Measurements from ENCODE around the gene ATF7. TPM values are rescaled to one million over a fixed set of nuclear protein-coding genes. Genes with fewer than 3 reads are reported as not detected.
"Not testable (repeated sequence)": the region's sequence is repeated elsewhere in the genome, so short reads cannot be mapped to it uniquely, and the experiment has no call there.

Gene ATF7
- total RNA-seq, result 10 to 100 TPM; 58.1 to 61.2 TPM
- long read RNA-seq, donor 1, partial matches to known transcripts, result 0 of 10 reads
- long read RNA-seq, donor 1, other reads (novel, unspliced or antisense), result 7 of 10 reads
- long read RNA-seq, donor 2, full-length matches to known transcripts, result 5 of 14 reads
- long read RNA-seq, donor 2, partial matches to known transcripts, result 1 of 14 reads
- long read RNA-seq, donor 2, other reads (novel, unspliced or antisense), result 8 of 14 reads

DNA sequence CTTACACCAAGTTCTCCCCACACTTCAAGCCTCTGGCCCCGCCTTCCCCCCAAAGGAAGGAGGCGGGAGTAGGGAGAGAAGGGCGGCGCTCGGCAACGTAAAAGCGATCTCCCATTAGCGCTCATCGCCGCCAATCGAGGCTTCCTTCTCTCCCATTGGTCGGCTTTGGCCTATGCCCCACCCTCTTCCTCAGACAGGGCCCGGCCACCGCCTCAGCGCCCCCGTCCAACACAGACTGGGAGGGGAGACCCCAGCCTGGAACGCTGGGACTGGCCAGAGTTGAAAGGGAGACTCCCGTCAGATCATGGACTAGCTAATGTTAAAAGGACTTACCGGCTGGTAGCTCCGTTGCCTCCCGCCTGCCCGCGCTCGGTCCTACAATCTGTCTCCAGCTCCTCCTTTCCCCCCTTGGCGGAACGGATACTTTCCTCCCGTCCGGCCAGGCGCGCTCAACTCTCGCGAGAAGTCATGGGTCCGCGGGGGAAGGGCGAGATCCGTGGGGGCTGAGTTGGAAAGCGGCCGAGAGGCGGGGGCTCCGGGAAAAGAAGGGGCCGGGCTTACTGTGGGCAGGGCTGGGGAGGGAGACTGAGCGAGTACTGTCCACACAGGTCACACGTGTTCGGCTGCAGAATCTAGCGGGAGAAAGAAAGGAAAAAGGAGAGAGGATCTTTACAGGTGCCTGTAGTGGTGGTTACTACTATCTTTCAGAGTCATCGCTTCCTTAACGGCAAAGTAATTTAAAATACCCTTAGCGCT lies at the start of gene ATF7:
Gene ATF7 (minus strand): TSS at position 437 of the 756 bp plus-strand sequence. CDS start 25,382 bp downstream, outside the sequence.
- intact Hi-C loops (cut with DNase I), result no loop called here
- peak; percentile 100 for DNase-seq (ENCODE audit: low spot score)

DNA sequence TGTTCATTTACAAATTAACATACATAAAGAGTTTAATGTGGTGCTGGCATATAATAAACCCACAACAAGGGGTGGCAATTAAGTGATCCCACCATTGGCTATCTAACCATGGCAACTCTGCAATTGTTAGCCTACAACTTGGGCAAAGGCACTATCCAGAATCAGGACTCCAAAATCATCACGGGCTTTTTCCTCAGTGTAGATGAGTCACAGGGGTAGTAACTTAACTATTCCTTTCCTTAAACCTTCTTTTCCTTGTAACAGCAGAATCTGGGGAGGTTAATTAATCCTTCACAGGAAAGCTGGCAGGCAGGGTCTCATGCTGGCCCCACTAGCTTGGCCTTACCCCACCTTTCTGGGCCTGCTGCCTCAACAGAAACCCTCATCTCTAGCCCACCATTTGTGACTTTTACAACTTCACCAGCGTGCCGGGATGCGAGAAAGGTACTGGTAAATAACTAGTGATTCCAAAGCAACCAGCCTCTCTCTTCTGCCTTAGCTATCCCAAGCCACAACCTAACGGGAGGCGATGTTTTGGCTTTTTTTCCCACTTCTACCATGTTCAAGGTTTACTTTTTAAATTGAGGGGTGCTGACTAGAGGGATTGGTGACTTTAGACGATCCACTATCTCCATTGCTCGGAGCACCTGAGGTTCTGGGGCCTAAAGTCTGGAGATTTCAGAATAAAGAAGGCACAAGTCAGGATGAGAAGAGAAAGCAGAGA lies 49.0 kb upstream of the ATF7 start:
- intact Hi-C loops (cut with DNase I), result loop anchor here (5.0 kb wide), 3 partner anchors 58 to 133 kb away; no protein-coding TSS in a partner anchor
- DNase-seq (ENCODE audit: low spot score), result no peak

DNA sequence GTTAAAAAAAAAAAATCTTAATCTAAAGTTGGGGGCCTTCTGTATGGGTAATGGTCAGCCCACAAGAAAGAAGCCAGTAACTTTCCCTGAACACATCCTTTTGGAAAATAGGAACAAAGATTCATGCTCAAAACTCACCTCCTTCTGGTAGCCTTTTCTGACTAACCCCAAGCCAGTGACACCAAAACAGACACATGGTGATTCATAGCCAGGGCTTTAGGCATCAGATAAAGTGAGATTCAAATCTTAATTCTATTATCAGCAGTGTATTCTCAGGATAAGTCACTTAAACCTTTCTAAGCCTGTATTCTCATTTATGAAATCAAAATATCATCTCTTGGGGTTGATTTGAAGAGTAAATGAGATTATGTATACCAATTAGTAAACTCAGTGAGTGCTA lies 44.8 kb upstream of the ATF7 start:
- intact Hi-C loops (cut with DNase I), result loop anchor here in 1 of 2 donors (5.0 kb wide), 2 partner anchors 54 to 124 kb away; no protein-coding TSS in a partner anchor
- no peak for DNase-seq (ENCODE audit: low spot score)

DNA sequence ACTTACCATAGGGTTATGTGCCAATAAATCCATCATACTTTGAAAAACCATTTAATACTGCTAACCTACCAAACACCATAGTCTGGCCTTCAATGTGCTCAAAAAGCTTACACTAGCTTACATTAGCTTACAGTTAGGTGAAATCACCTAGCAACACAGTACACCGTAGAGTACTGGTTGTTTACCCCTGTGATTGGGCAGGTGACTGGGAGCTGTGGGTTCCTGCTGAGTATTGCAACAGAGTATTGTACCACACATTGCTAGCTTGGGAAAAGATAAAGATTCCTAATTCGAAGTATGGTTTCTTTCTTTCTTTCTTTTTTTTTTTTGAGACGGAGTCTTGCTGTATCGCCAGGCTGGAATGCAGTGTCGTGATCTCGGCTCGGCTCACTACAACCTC lies 44.1 kb upstream of the ATF7 start:
- intact Hi-C loops (cut with DNase I), result loop anchor here in 1 of 2 donors (5.0 kb wide), 2 partner anchors 53 to 123 kb away; no protein-coding TSS in a partner anchor

DNA sequence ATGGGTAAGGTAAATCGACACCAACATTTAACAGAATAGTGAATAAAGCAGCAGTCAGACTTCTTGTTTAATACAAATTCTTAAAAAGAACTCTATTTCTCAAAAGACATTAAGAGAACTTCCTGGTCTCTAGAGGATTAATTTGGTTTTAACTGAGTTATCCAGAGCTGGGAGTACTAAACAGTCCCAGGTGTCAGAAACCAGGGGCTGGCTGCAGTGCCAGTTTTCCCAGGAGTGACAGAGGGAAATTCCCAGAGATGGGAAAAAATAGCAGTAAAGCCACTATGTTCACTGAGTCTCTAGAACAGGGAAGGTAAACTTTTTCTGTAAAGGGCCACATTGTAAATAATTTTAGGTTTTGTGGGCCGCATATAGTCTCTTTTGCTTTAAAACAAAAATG lies 40.9 kb upstream of the ATF7 start:
- intact Hi-C loops (cut with DNase I), result loop anchor here in 1 of 2 donors (5.0 kb wide), 1 partner anchor 45 kb away; no protein-coding TSS in a partner anchor
- no peak for DNase-seq (ENCODE audit: low spot score)

More for the DNA sequence above, 44.1 kb upstream of the ATF7 start:
- no peak for DNase-seq (ENCODE audit: low spot score)

DNA sequence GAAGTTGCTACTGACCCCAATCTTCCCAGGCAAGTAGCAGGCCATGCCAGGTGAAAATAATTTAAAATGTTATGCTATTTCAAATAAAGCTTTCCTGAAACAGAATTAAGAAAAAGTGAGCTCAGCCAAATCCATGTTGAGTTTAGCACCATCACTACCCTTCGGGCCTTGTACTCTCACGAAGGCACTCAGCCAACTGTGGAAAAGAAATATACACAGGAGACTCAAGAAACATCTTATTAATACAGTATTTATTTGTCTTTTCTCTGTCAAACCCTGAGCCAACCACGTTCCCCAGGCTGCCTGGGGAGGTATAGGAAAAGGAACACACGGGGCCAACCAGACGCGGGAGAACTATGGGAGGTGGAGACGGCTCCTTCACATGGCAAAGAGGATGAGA lies 38.8 kb upstream of the ATF7 start:
- no peak for DNase-seq (ENCODE audit: low spot score)
- intact Hi-C loops (cut with DNase I), result loop anchor here in 1 of 2 donors (5.0 kb wide), 1 partner anchor 43 kb away; no protein-coding TSS in a partner anchor

DNA sequence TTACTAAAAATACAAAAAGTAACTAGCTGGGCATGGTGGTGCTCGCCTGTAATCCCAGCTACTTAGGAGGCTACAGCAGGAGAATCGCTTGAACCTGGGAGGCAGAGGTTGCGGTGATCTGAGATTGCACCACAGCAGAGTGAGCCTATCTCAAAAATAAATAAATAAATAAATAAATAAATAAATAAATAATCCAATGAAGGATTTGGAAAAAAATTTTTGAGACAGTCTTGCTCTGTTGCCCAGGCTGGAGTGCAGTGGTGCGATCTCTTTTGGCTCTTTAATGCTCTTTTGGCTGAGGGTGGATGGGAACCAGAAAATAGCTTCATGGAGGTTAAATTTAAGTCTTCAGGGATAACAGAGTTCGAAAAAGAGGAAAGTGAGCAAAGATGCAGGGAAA lies 38.0 kb upstream of the ATF7 start:
- intact Hi-C loops (cut with DNase I), result no loop called here
- DNase-seq (ENCODE audit: low spot score), result no peak

DNA sequence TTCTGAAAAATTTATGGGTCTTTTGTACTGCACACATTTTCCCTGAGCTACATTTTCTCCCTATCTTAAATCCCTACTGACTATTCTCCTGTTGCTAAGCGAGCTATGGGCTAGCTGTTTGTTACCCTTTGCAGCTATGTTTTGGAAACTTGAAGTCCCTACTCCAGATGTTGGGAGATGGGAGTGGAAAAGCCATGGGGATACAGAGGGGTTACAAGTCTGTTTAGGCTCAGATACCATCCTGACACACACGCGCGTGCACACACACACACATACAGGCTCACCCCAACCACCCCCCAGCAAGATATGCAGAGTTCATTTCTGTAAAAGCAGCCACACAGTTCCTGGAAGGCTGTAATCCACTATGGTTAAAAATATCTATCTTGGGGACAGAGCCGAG lies 33.9 kb upstream of the ATF7 start:
- intact Hi-C loops (cut with DNase I), result no loop called here

DNA sequence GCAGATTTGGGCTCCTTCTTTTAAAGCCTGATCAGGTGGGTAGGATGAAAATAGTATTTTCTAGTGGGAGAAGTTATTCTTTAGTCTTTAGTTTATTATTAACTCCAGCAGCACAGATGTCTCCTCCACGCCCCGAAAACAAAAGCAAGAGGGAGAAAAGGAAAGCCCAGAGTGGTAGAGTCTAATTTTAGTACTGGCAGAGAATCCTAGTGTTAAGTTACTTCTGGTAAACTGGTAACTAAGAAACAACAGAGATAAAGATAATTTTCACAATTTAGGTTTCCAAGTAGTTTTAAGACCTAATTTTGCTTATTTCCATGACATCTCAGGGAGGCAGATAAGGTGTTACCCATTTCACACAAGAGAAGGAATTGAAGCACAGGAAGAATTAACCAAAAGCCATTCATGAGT lies 33.4 kb upstream of the ATF7 start:
- DNase-seq (ENCODE audit: low spot score), result no peak
- intact Hi-C loops (cut with DNase I), result no loop called here

More for the DNA sequence above, 33.9 kb upstream of the ATF7 start:
- no peak for DNase-seq (ENCODE audit: low spot score)

DNA sequence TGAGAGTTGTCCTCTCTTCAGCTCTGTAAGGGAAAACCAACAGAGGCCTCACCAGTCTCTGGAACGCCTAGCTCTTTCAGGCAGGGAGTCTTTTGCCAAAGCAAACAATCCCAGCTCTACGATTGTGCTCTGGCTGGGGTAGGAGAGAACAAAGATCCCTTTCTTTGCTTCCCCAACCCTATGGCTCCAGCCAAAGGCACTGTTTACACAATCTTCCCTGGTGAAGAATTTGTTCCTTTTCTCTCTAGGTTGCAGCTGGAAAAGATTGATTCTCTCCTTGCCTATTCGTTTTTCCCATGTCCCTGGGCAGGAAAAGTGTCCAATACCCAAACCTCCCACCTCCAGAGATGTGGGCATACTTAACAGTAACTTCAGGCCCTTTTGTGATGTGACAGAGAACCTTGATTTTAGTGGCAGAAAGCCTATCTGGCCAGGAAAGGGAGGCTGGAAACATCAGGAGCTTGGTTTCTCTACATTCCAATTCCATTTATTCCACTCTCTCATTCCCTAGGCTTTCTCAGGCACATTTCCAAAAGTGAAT lies 32.9 kb upstream of the ATF7 start:
- DNase-seq (ENCODE audit: low spot score), result no peak
- intact Hi-C loops (cut with DNase I), result no loop called here

DNA sequence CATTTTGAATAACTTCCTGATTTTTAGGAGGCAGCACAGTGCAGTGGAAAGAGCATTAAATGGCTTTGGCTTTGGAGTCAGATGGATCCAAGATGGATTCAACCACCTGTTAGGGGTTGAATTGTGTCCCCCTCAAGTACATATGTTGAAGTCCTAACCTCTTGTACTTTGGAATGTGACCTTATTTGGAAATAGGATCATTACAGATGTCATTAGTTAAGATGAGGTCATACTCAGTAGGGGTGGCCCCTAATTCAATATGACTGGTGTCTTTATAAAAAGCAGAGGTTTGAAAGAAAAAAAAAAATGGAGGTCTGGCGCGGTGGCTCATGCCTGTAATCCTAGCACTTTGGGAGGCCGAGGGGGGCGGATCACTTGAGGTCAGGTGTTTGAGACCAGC lies 30.9 kb upstream of the ATF7 start:
- intact Hi-C loops (cut with DNase I), result no loop called here
- DNase-seq (ENCODE audit: low spot score), result no peak

DNA sequence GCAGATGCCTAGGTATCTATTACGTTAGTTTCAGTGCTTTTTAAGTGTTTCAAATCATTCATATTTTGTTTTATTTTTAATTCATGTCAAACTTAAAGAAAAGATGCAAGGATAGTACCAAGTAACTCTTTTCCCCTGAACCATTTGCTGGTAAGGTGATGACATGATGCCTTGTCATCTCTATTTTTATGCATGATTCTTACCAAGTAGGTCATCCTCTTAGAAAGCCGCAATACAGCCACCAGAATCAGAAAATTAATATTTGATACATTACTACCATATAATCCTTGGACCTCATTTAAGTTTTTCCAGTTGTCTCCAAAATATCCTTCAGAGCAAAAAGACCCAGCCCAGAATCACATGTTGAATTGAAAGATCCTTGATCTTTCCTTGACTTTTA lies 27.4 kb upstream of the ATF7 start:
- intact Hi-C loops (cut with DNase I), result no loop called here

DNA sequence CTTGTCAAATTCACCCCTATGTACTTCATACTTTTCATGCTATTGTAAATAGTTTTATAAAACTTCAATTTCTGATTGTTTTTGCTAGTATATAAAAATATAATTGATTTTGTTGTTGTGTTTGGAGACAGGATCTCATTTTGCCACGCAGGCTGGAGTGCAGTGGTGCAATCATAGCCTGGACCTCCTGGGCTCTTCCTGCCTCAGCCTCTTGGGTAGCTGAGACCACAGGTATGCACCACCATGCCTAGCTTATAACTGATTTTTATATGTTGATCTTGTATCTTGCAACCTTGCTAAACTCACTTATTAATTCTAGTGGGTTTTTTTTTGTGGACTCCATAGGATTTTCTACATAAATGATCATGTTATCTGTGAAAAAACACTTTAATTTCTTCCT lies 26.2 kb upstream of the ATF7 start:
- no peak for DNase-seq (ENCODE audit: low spot score)
- intact Hi-C loops (cut with DNase I), result no loop called here

More for the DNA sequence above, 27.4 kb upstream of the ATF7 start:
- DNase-seq (ENCODE audit: low spot score), result no peak

DNA sequence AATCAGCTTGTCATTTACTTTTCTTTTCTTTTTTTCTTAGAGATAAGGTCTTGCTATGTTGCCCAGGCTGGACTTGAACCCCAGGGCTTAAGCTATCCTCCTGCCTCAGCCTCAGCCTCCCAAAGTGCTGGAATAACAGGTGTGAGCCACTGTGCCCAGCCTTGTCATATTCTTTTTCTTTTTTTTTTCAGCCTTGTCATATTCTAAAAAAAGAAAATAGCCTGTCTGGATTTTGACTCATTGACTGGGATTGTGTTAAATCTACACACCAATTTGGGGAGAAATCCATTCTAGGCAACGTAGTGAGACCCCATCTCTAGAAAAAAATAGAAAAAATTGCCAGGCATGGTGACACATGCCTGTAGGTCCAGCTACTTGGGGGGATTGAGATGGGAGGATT lies 25.6 kb upstream of the ATF7 start:
- intact Hi-C loops (cut with DNase I), result no loop called here
- no peak for DNase-seq (ENCODE audit: low spot score)

DNA sequence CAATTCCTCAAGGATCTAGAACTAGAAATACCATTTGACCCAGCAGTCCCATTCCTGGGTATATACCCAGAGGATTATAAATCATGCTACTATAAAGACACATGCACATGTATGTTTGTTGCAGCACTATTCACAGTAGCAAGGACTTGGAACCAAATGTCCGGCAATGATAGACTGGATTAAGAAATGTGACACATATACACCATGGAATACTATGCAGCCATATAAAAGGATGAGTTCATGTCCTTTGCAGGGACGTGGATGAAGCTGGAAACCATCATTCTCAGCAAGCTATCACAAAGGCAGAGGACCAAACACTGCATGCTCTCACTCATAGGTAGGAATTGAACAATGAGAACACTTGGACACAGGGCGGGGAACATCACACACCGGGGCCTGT lies 20.1 kb upstream of the ATF7 start:
- intact Hi-C loops (cut with DNase I), result not testable (repeated sequence)

DNA sequence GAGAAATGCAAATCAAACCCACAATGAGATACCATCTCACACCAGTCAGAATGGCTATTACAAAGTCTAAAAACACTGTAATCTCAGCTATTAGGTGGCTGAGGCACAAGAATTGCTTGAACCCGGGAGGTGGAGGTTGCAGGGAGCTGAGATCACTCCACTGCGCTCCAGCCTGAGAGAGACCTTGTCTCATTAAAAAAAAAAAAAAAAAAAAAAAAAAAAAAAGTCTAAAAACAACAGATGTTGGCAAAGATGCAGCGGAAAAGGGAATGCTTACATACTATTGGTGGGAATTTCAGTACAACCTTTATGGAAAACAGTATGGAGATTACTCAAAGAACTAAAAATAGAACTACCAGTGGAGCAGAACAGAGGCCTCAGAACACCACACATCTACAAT lies 19.0 kb upstream of the ATF7 start:
- DNase-seq (ENCODE audit: low spot score), result no peak
- intact Hi-C loops (cut with DNase I), result no loop called here

More for the DNA sequence above, 20.1 kb upstream of the ATF7 start:
- not testable (repeated sequence) for DNase-seq (ENCODE audit: low spot score)

DNA sequence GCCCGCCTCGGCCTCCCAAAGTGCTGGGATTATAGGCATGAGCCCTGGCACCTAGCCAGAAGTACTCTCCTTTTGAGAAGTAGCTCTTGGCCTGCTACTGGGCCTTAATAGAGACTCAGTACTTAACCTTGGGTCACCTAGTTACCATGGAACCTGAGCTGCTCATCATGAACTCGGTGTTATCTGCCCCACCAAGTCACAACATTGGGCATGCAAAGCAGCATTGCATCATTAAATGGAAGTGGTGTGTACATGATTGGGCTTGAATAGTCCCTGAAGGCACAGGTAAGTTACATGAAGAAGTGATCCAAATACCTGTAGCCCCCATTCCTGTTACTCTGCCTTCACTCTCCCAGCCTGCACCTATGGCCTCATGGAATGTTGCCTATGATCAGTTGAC lies 18.0 kb upstream of the ATF7 start:
- intact Hi-C loops (cut with DNase I), result no loop called here
- DNase-seq (ENCODE audit: low spot score), result no peak

DNA sequence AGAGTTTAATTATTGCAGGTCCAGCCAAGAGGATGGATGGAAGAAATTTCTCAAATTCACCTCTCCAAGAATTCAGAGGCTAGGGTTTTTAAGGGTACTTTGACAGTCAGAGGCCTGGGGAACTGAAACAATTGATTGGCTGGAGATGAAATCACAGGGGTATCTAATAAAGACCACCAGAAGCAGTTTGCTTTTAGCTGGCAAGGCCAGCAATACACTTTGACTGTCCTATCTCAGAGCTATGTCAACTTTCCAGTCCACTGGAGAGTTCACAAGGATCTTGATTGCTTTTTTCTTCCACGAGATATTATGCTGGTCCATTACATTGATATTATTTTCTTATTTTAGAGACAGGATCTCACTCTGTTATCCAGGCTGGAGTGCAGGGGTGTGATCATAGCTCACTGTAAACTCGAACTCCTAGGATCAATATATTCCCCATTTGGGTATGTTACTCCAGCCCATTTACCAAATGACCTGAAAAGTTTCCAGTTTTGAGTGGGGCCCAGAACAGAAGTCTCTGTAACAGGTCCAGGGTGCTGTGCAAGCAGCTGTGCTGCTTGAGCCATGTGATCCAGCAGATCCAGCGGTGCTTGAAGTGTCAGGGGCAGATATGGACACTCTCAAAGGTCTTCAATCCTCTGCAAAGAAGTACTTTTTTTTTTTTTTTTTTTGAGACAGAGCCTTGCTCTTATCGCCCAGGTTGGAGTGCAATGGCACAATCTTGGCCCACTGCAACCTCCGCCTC lies 17.2 kb upstream of the ATF7 start:
- DNase-seq (ENCODE audit: low spot score), result no peak
- intact Hi-C loops (cut with DNase I), result no loop called here

DNA sequence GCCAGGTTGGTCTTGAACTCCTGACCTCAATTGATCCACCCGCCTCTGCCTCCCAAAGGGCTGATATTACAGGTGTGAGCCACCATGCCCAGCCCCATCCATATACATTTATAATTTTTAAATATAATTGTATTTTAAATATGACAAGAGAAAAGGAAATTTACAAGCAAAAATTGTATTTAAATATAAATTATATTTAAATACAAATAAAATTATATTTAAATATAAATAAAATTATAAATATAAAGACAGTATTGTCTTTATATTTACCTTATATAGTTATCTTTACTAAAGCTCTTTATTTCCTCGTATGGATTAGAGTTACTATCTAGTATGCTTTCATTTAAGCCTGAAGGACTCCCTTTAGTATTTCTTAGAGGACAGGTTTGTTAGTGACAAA lies 11.9 kb upstream of the ATF7 start:
- intact Hi-C loops (cut with DNase I), result loop anchor here in 1 of 2 donors (5.0 kb wide), 1 partner anchor 689 kb away; the partner anchor contains the start of gene COPZ1
- no peak for DNase-seq (ENCODE audit: low spot score)

Measured in posterior vena cava (tissue), 2 donors.